Smooth muscle cell of the brain vasculature (primary cell): ENCODE measurements around the gene LRRC56.
"Not testable (repeated sequence)": the region's sequence is repeated elsewhere in the genome, so short reads cannot be mapped to it uniquely, and the experiment has no call there.

ENCODE experiments used
- DNase-seq: peaks from one replicate; pipeline ENCODE4 v3.0.0-alpha.2; 2012; ENCODE audit warnings: low read depth, low spot score

LRRC56 gene

GRCh38 chr11:501001-501682 is 36.2 kb upstream of the LRRC56 start:
- DNase-seq: no peak

- no peak for DNase-seq
These were observed 35.5 kb upstream of the LRRC56 start for GRCh38 chr11:501683-502287.

- no peak for DNase-seq
These were observed 34.8 kb upstream of the LRRC56 start for GRCh38 chr11:502288-503178.

- DNase-seq: no peak
These were observed 33.9 kb upstream of the LRRC56 start for GRCh38 chr11:503179-503981.

- DNase-seq: no peak
These were observed 33.0 kb upstream of the LRRC56 start for GRCh38 chr11:504053-504993.

- no peak for DNase-seq
These were observed 32.4 kb upstream of the LRRC56 start for GRCh38 chr11:504994-505344.

- peak; percentile 95 for DNase-seq
These were observed 30.9 kb upstream of the LRRC56 start for GRCh38 chr11:506238-506994.

GRCh38 chr11:506995-507726 is 30.2 kb upstream of the LRRC56 start, which contains the start of gene RNH1:
Gene RNH1, minus strand, starts transcription at chr11:507242. Its CDS starts 5,080 bp downstream, at chr11:502162.
- peak; percentile 79 for DNase-seq

- DNase-seq: no peak
These were observed 29.4 kb upstream of the LRRC56 start for GRCh38 chr11:507727-508515.

- DNase-seq: no peak
These were observed 28.4 kb upstream of the LRRC56 start for GRCh38 chr11:508956-509355.

- no peak for DNase-seq
These were observed 24.3 kb upstream of the LRRC56 start for GRCh38 chr11:512761-513595.

GRCh38 chr11:514606-515005 is 22.7 kb upstream of the LRRC56 start:
- DNase-seq: no peak

GRCh38 chr11:515131-515530 is 22.2 kb upstream of the LRRC56 start:
- no peak for DNase-seq

- DNase-seq: no peak
These were observed 20.9 kb upstream of the LRRC56 start for GRCh38 chr11:516400-516799.

GRCh38 chr11:516918-517685 is 20.2 kb upstream of the LRRC56 start:
- DNase-seq: not testable (repeated sequence)

- peak; percentile 54 for DNase-seq
These were observed 18.7 kb upstream of the LRRC56 start for GRCh38 chr11:518463-519202.
